Measurements from ENCODE around the gene CCL27. TPM values are rescaled to one million over a fixed set of nuclear protein-coding genes. Genes with fewer than 3 reads are reported as not detected.

CCL27 gene
- total RNA-seq, 1 experiment from 2014 or later, result 0.68 TPM

DNA sequence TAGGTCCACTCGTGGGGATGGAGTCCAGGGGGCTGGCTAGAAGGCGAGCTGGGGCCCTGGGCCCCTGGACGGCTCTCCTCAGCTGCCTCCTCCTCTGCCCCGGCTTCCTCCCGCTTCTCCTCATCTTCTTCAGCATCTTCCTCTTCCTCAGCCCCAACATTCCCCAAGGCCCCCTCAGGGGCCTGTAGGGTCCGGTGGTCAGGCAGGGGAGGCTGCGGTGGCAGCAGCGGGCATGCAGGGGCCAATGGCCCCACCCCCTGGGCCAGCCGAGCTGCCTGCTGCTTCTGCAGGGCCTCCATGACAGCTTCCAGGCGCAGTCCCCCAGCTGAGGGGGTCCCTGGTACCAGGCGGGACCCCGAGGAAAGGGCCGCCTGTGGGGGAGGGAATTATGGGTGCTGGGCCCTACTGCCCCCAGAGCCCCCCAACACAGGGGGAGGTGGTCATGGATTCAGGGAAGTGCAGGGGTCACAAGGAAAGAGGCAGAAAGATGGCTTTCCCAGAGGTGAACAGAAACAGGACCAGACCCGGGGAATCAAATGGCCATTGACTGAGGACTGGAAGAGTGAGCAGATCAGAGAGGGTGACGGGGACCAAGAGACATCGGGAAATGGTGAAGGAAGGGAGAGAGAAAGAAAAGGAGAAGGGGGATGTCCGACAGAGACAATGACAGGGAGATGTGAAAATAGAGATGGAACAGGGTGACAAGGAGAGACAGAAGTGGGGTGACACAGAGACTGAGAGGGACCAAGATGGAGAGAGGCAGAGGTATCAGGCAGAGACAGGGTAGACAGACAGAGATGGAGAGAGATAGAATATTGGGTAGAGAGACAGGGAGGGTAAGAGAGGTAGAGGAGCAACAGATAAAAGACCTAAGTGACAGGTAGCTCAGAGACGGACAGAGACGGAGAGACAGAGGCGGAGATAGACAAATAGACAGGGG, 34.5 kb downstream of the CCL27 start:
- H3K36me3 Mint-ChIP-seq, result no peaks in the 10 kb centered on the region
- H3K27me3 Mint-ChIP-seq (ENCODE audit: low read depth), result peaks cover 98% of the 10 kb centered on the region
- peaks cover 18% of the 10 kb centered on the region for H3K4me1 Mint-ChIP-seq
- TF ChIP-seq NFE2L1 (CRISPR knock-in tag; IDR thresholded peaks at IDR 0.05), result 0 out of 2 replicates have a peak, but pooled peaks have one; percentile 21
- no peak for TF ChIP-seq ZNF416 (CRISPR knock-in tag; IDR thresholded peaks at IDR 0.05)
- POLR2A ChIA-PET, result no interaction called here
- H3K4me3 Mint-ChIP-seq, result peak overlapping the region; percentile 70
- ATAC-seq (no peak), DNase-seq (ENCODE audit: low spot score) (no peak)
- H3K9me3 Mint-ChIP-seq, result no peaks in the 10 kb centered on the region
- no peak overlapping the region for H3K27ac Mint-ChIP-seq
- CTCF ChIA-PET, result interaction anchor here (1.1 to 3.4 kb wide), 6 partner anchors 10 to 109 kb away, joined by 3 to 12 read pairs (median 7); partner anchors contain the start of gene SIGMAR1

GRCh38 chr9:34625186-34625486, 37.3 kb downstream of the CCL27 start:
- TF ChIP-seq GTF2I (CRISPR knock-in tag; conservative IDR thresholded peaks at IDR 0.05), result 0 out of 2 replicates have a peak, but pooled peaks have one; percentile 31
- TF ChIP-seq, protein P1, sequence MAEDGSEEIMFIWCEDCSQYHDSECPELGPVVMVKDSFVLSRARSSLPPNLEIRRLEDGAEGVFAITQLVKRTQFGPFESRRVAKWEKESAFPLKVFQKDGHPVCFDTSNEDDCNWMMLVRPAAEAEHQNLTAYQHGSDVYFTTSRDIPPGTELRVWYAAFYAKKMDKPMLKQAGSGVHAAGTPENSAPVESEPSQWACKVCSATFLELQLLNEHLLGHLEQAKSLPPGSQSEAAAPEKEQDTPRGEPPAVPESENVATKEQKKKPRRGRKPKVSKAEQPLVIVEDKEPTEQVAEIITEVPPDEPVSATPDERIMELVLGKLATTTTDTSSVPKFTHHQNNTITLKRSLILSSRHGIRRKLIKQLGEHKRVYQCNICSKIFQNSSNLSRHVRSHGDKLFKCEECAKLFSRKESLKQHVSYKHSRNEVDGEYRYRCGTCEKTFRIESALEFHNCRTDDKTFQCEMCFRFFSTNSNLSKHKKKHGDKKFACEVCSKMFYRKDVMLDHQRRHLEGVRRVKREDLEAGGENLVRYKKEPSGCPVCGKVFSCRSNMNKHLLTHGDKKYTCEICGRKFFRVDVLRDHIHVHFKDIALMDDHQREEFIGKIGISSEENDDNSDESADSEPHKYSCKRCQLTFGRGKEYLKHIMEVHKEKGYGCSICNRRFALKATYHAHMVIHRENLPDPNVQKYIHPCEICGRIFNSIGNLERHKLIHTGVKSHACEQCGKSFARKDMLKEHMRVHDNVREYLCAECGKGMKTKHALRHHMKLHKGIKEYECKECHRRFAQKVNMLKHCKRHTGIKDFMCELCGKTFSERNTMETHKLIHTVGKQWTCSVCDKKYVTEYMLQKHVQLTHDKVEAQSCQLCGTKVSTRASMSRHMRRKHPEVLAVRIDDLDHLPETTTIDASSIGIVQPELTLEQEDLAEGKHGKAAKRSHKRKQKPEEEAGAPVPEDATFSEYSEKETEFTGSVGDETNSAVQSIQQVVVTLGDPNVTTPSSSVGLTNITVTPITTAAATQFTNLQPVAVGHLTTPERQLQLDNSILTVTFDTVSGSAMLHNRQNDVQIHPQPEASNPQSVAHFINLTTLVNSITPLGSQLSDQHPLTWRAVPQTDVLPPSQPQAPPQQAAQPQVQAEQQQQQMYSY (CRISPR knock-in tag; IDR thresholded peaks at IDR 0.05), result no peak
- TF ChIP-seq, protein P2, sequence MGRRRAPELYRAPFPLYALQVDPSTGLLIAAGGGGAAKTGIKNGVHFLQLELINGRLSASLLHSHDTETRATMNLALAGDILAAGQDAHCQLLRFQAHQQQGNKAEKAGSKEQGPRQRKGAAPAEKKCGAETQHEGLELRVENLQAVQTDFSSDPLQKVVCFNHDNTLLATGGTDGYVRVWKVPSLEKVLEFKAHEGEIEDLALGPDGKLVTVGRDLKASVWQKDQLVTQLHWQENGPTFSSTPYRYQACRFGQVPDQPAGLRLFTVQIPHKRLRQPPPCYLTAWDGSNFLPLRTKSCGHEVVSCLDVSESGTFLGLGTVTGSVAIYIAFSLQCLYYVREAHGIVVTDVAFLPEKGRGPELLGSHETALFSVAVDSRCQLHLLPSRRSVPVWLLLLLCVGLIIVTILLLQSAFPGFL (CRISPR knock-in tag; IDR thresholded peaks at IDR 0.05; ENCODE audit: borderline replicate concordance), result no peak
- Mint-ChIP-seq H3K9me3 (peaks cover 4% of the 10 kb centered on the region), H3K27me3 (ENCODE audit: low read depth) (peaks cover 85% of the 10 kb centered on the region), H3K27ac (no peak overlapping the region), H3K4me1 (peaks cover 14% of the 10 kb centered on the region), H3K36me3 (no peaks in the 10 kb centered on the region), H3K4me3 (no peak overlapping the region)
- DNase-seq (ENCODE audit: low spot score) (no peak), ATAC-seq (no peak)
- ChIA-PET CTCF (interaction anchor here (0.5 to 2.3 kb wide), 9 partner anchors 9 to 1061 kb away, joined by 3 to 19 read pairs (median 6); partner anchors contain the start of genes GALT, RPP25L and SIGMAR1), POLR2A (interaction anchor here (0.5 kb wide), 1 partner anchor 842 kb away, joined by 3 read pairs; no protein-coding TSS in a partner anchor)

DNA sequence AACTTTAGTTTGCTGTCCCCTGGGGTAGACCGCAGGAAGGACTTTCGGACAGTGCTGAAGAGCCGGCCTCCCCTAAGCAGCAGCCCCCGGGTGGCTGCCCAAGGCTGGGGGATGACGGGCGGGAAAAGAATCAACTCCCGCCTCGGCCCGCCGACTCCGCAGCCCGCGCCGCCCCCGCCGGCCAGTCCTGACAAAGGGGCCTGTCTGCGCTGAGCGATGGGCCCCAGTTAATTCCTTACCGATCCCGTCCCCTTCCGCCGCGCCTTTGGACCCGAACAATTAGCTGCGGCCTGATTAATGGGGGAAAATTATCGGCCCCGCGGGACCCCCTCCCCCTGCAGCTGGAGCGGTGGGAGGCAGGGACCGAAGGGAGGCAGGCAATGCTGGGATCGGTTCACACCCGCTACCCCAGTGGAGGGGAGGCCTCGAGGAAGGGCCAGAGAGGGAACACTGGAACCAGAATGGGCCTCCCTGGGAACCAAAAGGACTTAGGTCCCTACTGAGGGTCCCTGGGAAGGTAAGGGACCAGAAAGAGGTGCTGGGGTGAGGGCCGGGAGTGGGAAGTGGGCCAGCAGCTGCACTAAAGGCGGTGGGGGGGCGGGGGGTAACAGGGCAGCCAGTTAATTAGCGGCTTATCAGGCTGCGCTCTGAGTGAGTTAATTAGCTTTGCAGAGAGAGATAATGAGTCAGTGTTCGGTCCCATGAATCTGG, 37.8 kb downstream of the CCL27 start:
- CTCF ChIA-PET, result interaction anchor here (0.7 to 2.3 kb wide), 8 partner anchors 10 to 221 kb away, joined by 3 to 19 read pairs (median 6); partner anchors contain the start of genes GALT, RPP25L and SIGMAR1
- ATAC-seq (peak; percentile 14), DNase-seq (ENCODE audit: low spot score) (peak; percentile 34)
- peak overlapping the region; percentile 8; the same call in 1 of the 2 replicates for H3K4me3 Mint-ChIP-seq
- POLR2A ChIA-PET, result no interaction called here
- peaks cover 4% of the 10 kb centered on the region for H3K9me3 Mint-ChIP-seq
- H3K4me1 Mint-ChIP-seq, result peaks cover 17% of the 10 kb centered on the region
- peaks cover 83% of the 10 kb centered on the region for H3K27me3 Mint-ChIP-seq (ENCODE audit: low read depth)
- no peaks in the 10 kb centered on the region for H3K36me3 Mint-ChIP-seq
- no peak overlapping the region for H3K27ac Mint-ChIP-seq
- TF ChIP-seq RORB (CRISPR knock-in tag; IDR thresholded peaks at IDR 0.05) (no peak), ATF1 (CRISPR knock-in tag; IDR thresholded peaks at IDR 0.05) (no peak), NFATC4 (CRISPR knock-in tag; IDR thresholded peaks at IDR 0.05) (no peak), STAT6 (CRISPR knock-in tag; conservative IDR thresholded peaks at IDR 0.05; ENCODE audit: low read depth) (no peak), GABPB1 (CRISPR knock-in tag; IDR thresholded peaks at IDR 0.05) (no peak), SP1 (CRISPR knock-in tag; conservative IDR thresholded peaks at IDR 0.05) (no peak), ZNF425 (CRISPR knock-in tag; conservative IDR thresholded peaks at IDR 0.05) (no peak), ZNF121 (CRISPR knock-in tag; IDR thresholded peaks at IDR 0.05) (no peak)
- TF ChIP-seq, protein P3, sequence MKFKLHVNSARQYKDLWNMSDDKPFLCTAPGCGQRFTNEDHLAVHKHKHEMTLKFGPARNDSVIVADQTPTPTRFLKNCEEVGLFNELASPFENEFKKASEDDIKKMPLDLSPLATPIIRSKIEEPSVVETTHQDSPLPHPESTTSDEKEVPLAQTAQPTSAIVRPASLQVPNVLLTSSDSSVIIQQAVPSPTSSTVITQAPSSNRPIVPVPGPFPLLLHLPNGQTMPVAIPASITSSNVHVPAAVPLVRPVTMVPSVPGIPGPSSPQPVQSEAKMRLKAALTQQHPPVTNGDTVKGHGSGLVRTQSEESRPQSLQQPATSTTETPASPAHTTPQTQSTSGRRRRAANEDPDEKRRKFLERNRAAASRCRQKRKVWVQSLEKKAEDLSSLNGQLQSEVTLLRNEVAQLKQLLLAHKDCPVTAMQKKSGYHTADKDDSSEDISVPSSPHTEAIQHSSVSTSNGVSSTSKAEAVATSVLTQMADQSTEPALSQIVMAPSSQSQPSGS (CRISPR knock-in tag; IDR thresholded peaks at IDR 0.05; ENCODE audit: borderline replicate concordance, low read depth), result no peak
- TF ChIP-seq, protein P4, sequence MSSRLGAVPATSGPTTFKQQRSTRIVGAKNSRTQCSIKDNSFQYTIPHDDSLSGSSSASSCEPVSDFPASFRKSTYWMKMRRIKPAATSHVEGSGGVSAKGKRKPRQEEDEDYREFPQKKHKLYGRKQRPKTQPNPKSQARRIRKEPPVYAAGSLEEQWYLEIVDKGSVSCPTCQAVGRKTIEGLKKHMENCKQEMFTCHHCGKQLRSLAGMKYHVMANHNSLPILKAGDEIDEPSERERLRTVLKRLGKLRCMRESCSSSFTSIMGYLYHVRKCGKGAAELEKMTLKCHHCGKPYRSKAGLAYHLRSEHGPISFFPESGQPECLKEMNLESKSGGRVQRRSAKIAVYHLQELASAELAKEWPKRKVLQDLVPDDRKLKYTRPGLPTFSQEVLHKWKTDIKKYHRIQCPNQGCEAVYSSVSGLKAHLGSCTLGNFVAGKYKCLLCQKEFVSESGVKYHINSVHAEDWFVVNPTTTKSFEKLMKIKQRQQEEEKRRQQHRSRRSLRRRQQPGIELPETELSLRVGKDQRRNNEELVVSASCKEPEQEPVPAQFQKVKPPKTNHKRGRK (CRISPR knock-in tag; IDR thresholded peaks at IDR 0.05; ENCODE audit: borderline replicate concordance), result no peak
